SH-SY5Y (cell line): Measurements from ENCODE around the gene NLRP7.

Experiments
- GATA2 ChIP-seq: IDR thresholded peaks from 2 replicates; pipeline ENCODE4 v1.6.1; 2011; ENCODE audit warnings: mild to moderate bottlenecking, low read depth, low read length
- GATA3 ChIP-seq: IDR thresholded peaks from 2 replicates; pipeline ENCODE4 v1.6.1; 2011; ENCODE audit warnings: low read depth, mild to moderate bottlenecking, low read length, moderate library complexity

DNA sequence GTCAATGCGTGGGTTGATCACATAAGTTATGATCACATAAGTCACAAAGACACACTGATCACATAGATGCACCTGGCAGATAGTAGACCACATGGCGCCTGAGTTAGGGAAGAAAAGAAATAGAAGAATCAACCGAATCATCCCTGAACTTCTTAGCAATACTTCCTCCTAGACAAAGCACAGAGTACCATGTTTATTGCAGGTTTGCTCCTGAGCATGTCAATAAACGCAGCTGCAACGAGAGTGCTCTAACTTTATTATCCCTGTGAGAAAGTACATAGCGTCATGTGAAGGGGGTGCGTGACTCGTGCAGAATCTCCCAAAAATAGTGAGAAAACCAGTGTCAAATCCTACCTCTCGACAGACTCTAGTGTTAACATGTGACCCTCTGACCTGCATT is 24.1 kb downstream of the NLRP7 start:
- no peak for TF ChIP-seq GATA3
- no peak for TF ChIP-seq GATA2
